MM.1S (cell line): ENCODE data around the gene MAFB.
"Not testable (repeated sequence)": the region's sequence is repeated elsewhere in the genome, so short reads cannot be mapped to it uniquely, and the experiment has no call there.

Experiments
- DNase-seq: peaks from one replicate; pipeline ENCODE4 v3.0.0-alpha.2; 2015
- H2AFZ ChIP-seq: fragments of 300-600 bp; sonication (generic); 2 replicates; pipeline ENCODE4 v1.6.0; 2016; ENCODE audit warnings: antibody characterized with exemption, low read length
- H3F3A ChIP-seq: fragments of 300-600 bp; sonication (generic); 2 replicates; pipeline ENCODE4 v1.6.1; 2016; ENCODE audit warnings: mild to moderate bottlenecking, antibody characterized with exemption, low read length, moderate library complexity, mixed read lengths; ENCODE audit not compliant: insufficient read depth
- H3K27ac ChIP-seq: fragments of 300-600 bp; sonication (generic); 2 replicates; pipeline ENCODE4 v1.5.1; 2016; ENCODE audit warnings: mild to moderate bottlenecking, low read length
- H3K27me3 ChIP-seq: fragments of 300-600 bp; sonication (generic); replicated peaks from 2 replicates; pipeline ENCODE4 v1.6.0; 2016; ENCODE audit warnings: low read length; ENCODE audit not compliant: insufficient read depth
- H3K36me3 ChIP-seq: fragments of 300-600 bp; sonication (generic); replicated peaks from 2 replicates; pipeline ENCODE4 v1.6.1; 2016; ENCODE audit warnings: mild to moderate bottlenecking, low read length, mixed read lengths; ENCODE audit not compliant: insufficient read depth
- H3K4me1 ChIP-seq: fragments of 300-600 bp; sonication (generic); 2 replicates; pipeline ENCODE4 v1.6.1; 2016; ENCODE audit warnings: low read length, mixed read lengths
- H3K4me2 ChIP-seq: fragments of 300-600 bp; sonication (generic); 2 replicates; pipeline ENCODE4 v1.6.0; 2016; ENCODE audit warnings: low read depth, low read length
- H3K4me3 ChIP-seq: fragments of 300-600 bp; sonication (generic); 2 replicates; pipeline ENCODE4 v1.5.1; 2016; ENCODE audit warnings: low read length, mixed read lengths
- H3K79me2 ChIP-seq: fragments of 300-600 bp; sonication (generic); 2 replicates; pipeline ENCODE4 v1.6.1; 2016; ENCODE audit warnings: mixed run types, low read length, mixed read lengths
- H3K9ac ChIP-seq: fragments of 300-600 bp; sonication (generic); 2 replicates; pipeline ENCODE4 v1.6.1; 2016; ENCODE audit warnings: low read length, mixed read lengths
- H3K9me2 ChIP-seq: fragments of 300-600 bp; sonication (generic); replicated peaks from 2 replicates; pipeline ENCODE4 v1.6.1; 2016; ENCODE audit warnings: mild to moderate bottlenecking, low read length, mixed read lengths; ENCODE audit not compliant: insufficient read depth
- H3K9me3 ChIP-seq: fragments of 300-600 bp; sonication (generic); replicated peaks from 2 replicates; pipeline ENCODE4 v1.6.1; 2016; ENCODE audit warnings: mild to moderate bottlenecking, low read length, mixed read lengths; ENCODE audit not compliant: insufficient read depth
- H4K20me1 ChIP-seq: fragments of 300-600 bp; sonication (generic); 2 replicates; pipeline ENCODE4 v1.6.1; 2016; ENCODE audit warnings: mild to moderate bottlenecking, low read length, moderate library complexity, mixed read lengths; ENCODE audit not compliant: insufficient read depth
- CTCF ChIP-seq: fragments of 300-600 bp; sonication (generic); IDR thresholded peaks from 2 replicates; pipeline ENCODE4 v1.5.1; 2016; ENCODE audit warnings: antibody characterized with exemption, low read length, mixed read lengths
- EZH2 ChIP-seq: fragments of 300-600 bp; sonication (generic); optimal IDR thresholded peaks from 2 replicates; pipeline ENCODE3; 2017; ENCODE audit warnings: low read depth, mild to moderate bottlenecking, antibody characterized with exemption, low read length, mixed read lengths
- EZH2phosphoT487 ChIP-seq: fragments of 300-600 bp; sonication (generic); IDR thresholded peaks from 2 replicates; pipeline ENCODE4 v1.6.1; 2018; ENCODE audit warnings: antibody characterized with exemption, low read length

MAFB gene

GRCh38 chr20:40689100-40689942 lies at the start of gene MAFB:
Gene MAFB, minus strand, starts transcription at chr20:40689236. Its CDS starts 386 bp downstream, at chr20:40688850.
- no peaks in the 10 kb centered on the region for H4K20me1 ChIP-seq
- H3K9ac ChIP-seq = peak within 1 kb of the TSS; percentile 64
- peaks cover 5% of the 10 kb centered on the region; the same call in 1 of the 2 replicates for H3K4me1 ChIP-seq
- H3F3A ChIP-seq = peaks cover 6% of the 10 kb centered on the region; the same call in 1 of the 2 replicates
- H3K79me2 ChIP-seq = no peaks in the 10 kb centered on the region
- TF ChIP-seq CTCF (no peak), EZH2phosphoT487 (no peak), EZH2 (no peak)
- peaks cover 57% of the 10 kb centered on the region for H3K27me3 ChIP-seq
- H3K4me2 ChIP-seq = peak within 1 kb of the TSS; percentile 95
- H3K9me3 ChIP-seq = no peaks in the 10 kb centered on the region
- H3K27ac ChIP-seq = peak within 1 kb of the TSS; percentile 65; the same call in 1 of the 2 replicates
- no peaks in the 10 kb centered on the region for H3K36me3 ChIP-seq
- no peaks in the 10 kb centered on the region for H3K9me2 ChIP-seq
- peak within 1 kb of the TSS; percentile 77 for H3K4me3 ChIP-seq
- peak within 1 kb of the TSS; percentile 95 for H2AFZ ChIP-seq
- peak; percentile 90 for DNase-seq

- H3K4me2 ChIP-seq, H3K9me2 ChIP-seq, H3K9ac ChIP-seq, H3K36me3 ChIP-seq, H3K4me1 ChIP-seq, H3F3A ChIP-seq, H2AFZ ChIP-seq, DNase-seq, H3K27me3 ChIP-seq, H3K27ac ChIP-seq, H4K20me1 ChIP-seq, H3K4me3 ChIP-seq, H3K79me2 ChIP-seq, H3K9me3 ChIP-seq: not testable (repeated sequence)
Observed at GRCh38 chr20:40736468-40736867, 47.4 kb upstream of the MAFB start.

GRCh38 chr20:40728996-40729395 lies 40.0 kb upstream of the MAFB start:
- Histone ChIP-seq H3K4me3 (no peak overlapping the region), H3K9ac (no peak overlapping the region), H3F3A (no peaks in the 10 kb centered on the region), H3K79me2 (no peaks in the 10 kb centered on the region), H3K9me2 (no peaks in the 10 kb centered on the region), H3K36me3 (no peaks in the 10 kb centered on the region), H3K4me2 (no peak overlapping the region), H2AFZ (no peak overlapping the region), H4K20me1 (no peaks in the 10 kb centered on the region), H3K9me3 (no peaks in the 10 kb centered on the region), H3K27me3 (no peaks in the 10 kb centered on the region), H3K27ac (no peak overlapping the region), H3K4me1 (no peaks in the 10 kb centered on the region)
- DNase-seq = no peak
- TF ChIP-seq CTCF (no peak), EZH2 (no peak), EZH2phosphoT487 (no peak)

- Histone ChIP-seq H2AFZ (no peak overlapping the region), H3K4me1 (no peaks in the 10 kb centered on the region), H3K79me2 (no peaks in the 10 kb centered on the region), H3K4me2 (no peak overlapping the region), H3K36me3 (no peaks in the 10 kb centered on the region), H3K27ac (no peak overlapping the region), H3K27me3 (no peaks in the 10 kb centered on the region), H4K20me1 (no peaks in the 10 kb centered on the region), H3K9ac (no peak overlapping the region), H3K9me2 (no peaks in the 10 kb centered on the region), H3F3A (no peaks in the 10 kb centered on the region), H3K9me3 (no peaks in the 10 kb centered on the region), H3K4me3 (no peak overlapping the region)
- no peak for TF ChIP-seq EZH2
- no peak for TF ChIP-seq EZH2phosphoT487
- peak; percentile 26; the same call in 1 of the 2 replicates for TF ChIP-seq CTCF
- DNase-seq = no peak
Observed at GRCh38 chr20:40728470-40728869, 39.4 kb upstream of the MAFB start.
